Measurements from ENCODE around the gene ATXN1. TPM values are rescaled to one million over a fixed set of nuclear protein-coding genes. Genes with fewer than 3 reads are reported as not detected.

ATXN1 gene
- total and polyA plus RNA-seq, 2 of the 8 experiments (the other 6 are each of a cell fraction or from before 2014, with no cell fraction given) = 1.6 to 4.0 TPM

- 79% methylated on average over 11 of the region's 11 CpGs; no CpG with 5 or more reads in 1 of the 2 experiments for WGBS, 2 experiments (ENCODE audit: extremely low coverage in 1 of 2, insufficient coverage in 1 of 2, insufficient read length in 1 of 2, insufficient replicate concordance in 2 of 2, low coverage in 1 of 2, low lambda C conversion rate in 2 of 2, missing lambda C conversion rate in 1 of 2)
- Histone ChIP-seq H3K9ac (replicated peaks in 1 of 4; ENCODE audit: extremely low read depth in 1 of 4, low read depth in 3 of 4, low read length in 3 of 4) (no peak overlapping the region), H3K36me3 (ENCODE audit: control insufficient read depth in 2 of 4, insufficient read depth in 4 of 4, low read length in 3 of 4) (no peaks in the 10 kb centered on the region), H3K4me1 (replicated peaks in 1 of 4; ENCODE audit: control insufficient read depth in 3 of 4, insufficient read depth in 4 of 4, low read length in 3 of 4) (peaks cover 6 to 14% (median 12%) of the 10 kb centered on the region in 4 experiments), H3K27ac (ENCODE audit: low read depth, low read length) (no peak overlapping the region), H3K27me3 (replicated peaks in 1 of 4; ENCODE audit: control insufficient read depth in 3 of 4, extremely low read depth in 1 of 4, insufficient read depth in 3 of 4, low read length in 3 of 4) (no peaks in the 10 kb centered on the region), H2BK15ac (ENCODE audit: low read length) (no peak overlapping the region), H3K4me2 (ENCODE audit: insufficient read depth in 1 of 2, low read depth in 2 of 2, low read length in 2 of 2) (no peak overlapping the region), H4K91ac (replicated peaks; ENCODE audit: insufficient read length, low read length) (no peak overlapping the region), H2BK120ac (replicated peaks; ENCODE audit: low read depth, low read length) (no peak overlapping the region), H4K8ac (ENCODE audit: extremely low read depth, insufficient read depth, low read length) (peak overlapping the region; percentile 9; the same call in 1 of the 2 replicates), H2BK5ac (ENCODE audit: low read depth, low read length) (no peak overlapping the region), H2BK12ac (ENCODE audit: low read depth, low read length) (no peak overlapping the region), H2BK20ac (ENCODE audit: low read length) (no peak overlapping the region), H3K9me3 (ENCODE audit: insufficient read depth in 2 of 2, low read depth in 1 of 2, low read length in 1 of 2) (no peaks in the 10 kb centered on the region; a peak in 1 of 4 replicates), H3K4me3 (ENCODE audit: extremely low read depth in 1 of 4, insufficient read depth in 2 of 4, low read depth in 3 of 4, low read length in 4 of 4) (no peak overlapping the region), H3K23ac (ENCODE audit: insufficient read length) (no peak overlapping the region), H3K23me2 (ENCODE audit: low read depth, low read length) (no peaks in the 10 kb centered on the region), H3K79me2 (ENCODE audit: control insufficient read depth in 1 of 2, insufficient read depth in 2 of 2, low read length in 2 of 2) (no peaks in the 10 kb centered on the region), H4K5ac (ENCODE audit: insufficient read length, low read depth, low read length) (no peak overlapping the region), H3K56ac (replicated peaks; ENCODE audit: insufficient read length, low read depth, low read length) (no peak overlapping the region), H3K79me1 (ENCODE audit: low read depth, low read length) (no peaks in the 10 kb centered on the region; the same call in 1 of the 2 replicates), H3K14ac (ENCODE audit: insufficient read length) (no peak overlapping the region), H2AFZ (ENCODE audit: low read length) (no peak overlapping the region), H2AK5ac (ENCODE audit: low read depth, low read length) (no peak overlapping the region), H3K18ac (ENCODE audit: extremely low read depth, low read length) (no peak overlapping the region), H3K4ac (replicated peaks; ENCODE audit: insufficient read length, low read depth, low read length) (no peak overlapping the region), H4K20me1 (replicated peaks in 1 of 2; ENCODE audit: control insufficient read depth in 1 of 2, insufficient read depth in 2 of 2, low read length in 2 of 2) (peaks cover 0 to 2% of the 10 kb centered on the region in 2 experiments)
- POLR2A ChIA-PET (ENCODE audit: partially characterized antibody) = no interaction called here
- CTCF ChIA-PET (ENCODE audit: partially characterized antibody) = interaction anchor here (0.6 to 1.1 kb wide), 4 partner anchors 9 to 156 kb away, joined by 3 to 7 read pairs (median 4); no protein-coding TSS in a partner anchor
- DNase-seq (ENCODE audit: low read depth in 1 of 2, low spot score in 2 of 2) (no peak), FAIRE-seq (no peak)
- TF ChIP-seq RXRA (IDR thresholded peaks at IDR 0.05; ENCODE audit: insufficient read depth, low read depth, low read length) = no peak
- no peak for TF ChIP-seq CTBP2 (IDR thresholded peaks at IDR 0.05; ENCODE audit: borderline replicate concordance, insufficient read depth, insufficient read length, low read length)
- TF ChIP-seq MAX (IDR thresholded peaks at IDR 0.05) = peak; percentile 12; the same call in 1 of the 2 replicates
- TF ChIP-seq FOSL1 (IDR thresholded peaks at IDR 0.05; ENCODE audit: insufficient read depth, low read depth, low read length) = no peak
- no peak for TF ChIP-seq JUN (IDR thresholded peaks at IDR 0.05; ENCODE audit: low read depth, low read length)
- TF ChIP-seq CEBPB (IDR thresholded peaks at IDR 0.05; ENCODE audit: low read depth, low read length) = peak; percentile 62; the same call in 1 of the 2 replicates
- TF ChIP-seq USF2 (IDR thresholded peaks at IDR 0.05; ENCODE audit: low read length) = no peak
- no peak for TF ChIP-seq SIX5 (IDR thresholded peaks at IDR 0.05; ENCODE audit: low read depth, low read length)
- no peak for TF ChIP-seq BRCA1 (IDR thresholded peaks at IDR 0.05; ENCODE audit: low read depth, low read length)
- TF ChIP-seq KDM5A (IDR thresholded peaks at IDR 0.05; ENCODE audit: low read length) = no peak
Measured at GRCh38 chr6:16322666-16323312, 438.5 kb downstream of the ATXN1 start.
